Neural cell (in vitro differentiated cells): ENCODE measurements around the gene KRT2. TPM values are rescaled to one million over a fixed set of nuclear protein-coding genes. Genes with fewer than 3 reads are reported as not detected.

Source experiments
- H2AFZ ChIP-seq: fragments of 200-600, 300-800 bp; sonication (generic), shearing (Covaris generic); 2 replicates; pipeline ENCODE4 v1.6.0; 2014; ENCODE audit warnings: low read depth, mild to moderate bottlenecking, antibody characterized with exemption, low read length, moderate library complexity
- H3F3A ChIP-seq: fragments of 200-600 bp; shearing (Covaris generic); 2 replicates; pipeline ENCODE4 v1.6.1; 2016; ENCODE audit warnings: mild to moderate bottlenecking, moderate library complexity, mixed read lengths, antibody characterized with exemption, low read length; ENCODE audit not compliant: insufficient read depth, poor library complexity, severe bottlenecking
- H3K27ac ChIP-seq: fragments of 200-600, 300-800 bp; sonication (generic), shearing (Covaris generic); 2 replicates; pipeline ENCODE4 v1.5.1; 2014; ENCODE audit warnings: mild to moderate bottlenecking, low read length, moderate library complexity
- H3K27me3 ChIP-seq: fragments of 300-800, 200-600 bp; sonication (generic), shearing (Covaris generic); 2 replicates; pipeline ENCODE4 v1.6.0; 2014; ENCODE audit warnings: mild to moderate bottlenecking, low read depth, low read length, moderate library complexity; ENCODE audit not compliant: insufficient read depth
- H3K36me3 ChIP-seq: fragments of 300-800, 200-600 bp; sonication (generic), shearing (Covaris generic); 2 replicates; pipeline ENCODE4 v1.5.1; 2014; ENCODE audit warnings: mild to moderate bottlenecking, antibody characterized with exemption, low read length, moderate library complexity; ENCODE audit not compliant: insufficient read depth
- H3K4me2 ChIP-seq: fragments of 300-800, 200-600 bp; sonication (generic), shearing (Covaris generic); 2 replicates; pipeline ENCODE4 v1.6.0; 2014; ENCODE audit warnings: mild to moderate bottlenecking, low read length
- H3K4me3 ChIP-seq: fragments of 300-800, 200-600 bp; sonication (generic), shearing (Covaris generic); 2 replicates; pipeline ENCODE4 v1.5.1; 2014; ENCODE audit warnings: mild to moderate bottlenecking, low read length, moderate library complexity
- H3K79me2 ChIP-seq: fragments of 200-600 bp; shearing (Covaris generic); replicated peaks from 2 replicates; pipeline ENCODE4 v1.6.0; 2014; ENCODE audit warnings: mild to moderate bottlenecking, low read length, moderate library complexity; ENCODE audit not compliant: insufficient read depth
- H3K9ac ChIP-seq: fragments of 300-800, 200-600 bp; sonication (generic), shearing (Covaris generic); 2 replicates; pipeline ENCODE4 v1.6.1; 2016; ENCODE audit warnings: mild to moderate bottlenecking, low read length, mixed read lengths
- H3K9me2 ChIP-seq: fragments of 200-600 bp; shearing (Covaris generic); 2 replicates; pipeline ENCODE4 v1.6.1; 2016; ENCODE audit warnings: mild to moderate bottlenecking, low read length, mixed read lengths; ENCODE audit not compliant: insufficient read depth
- H3K9me3 ChIP-seq: fragments of 200-600, 300-800 bp; sonication (generic), shearing (Covaris generic); 2 replicates; pipeline ENCODE4 v1.6.1; 2016; ENCODE audit warnings: mild to moderate bottlenecking, mixed run types, low read length, moderate library complexity, mixed read lengths
- H4K20me1 ChIP-seq: fragments of 200-600 bp; shearing (Covaris generic); 2 replicates; pipeline ENCODE4 v1.6.1; 2016; ENCODE audit warnings: mild to moderate bottlenecking, mixed run types; ENCODE audit not compliant: insufficient read depth
- EP300 ChIP-seq: fragments of 450-650 bp; conservative IDR thresholded peaks from 2 replicates; pipeline ENCODE4 v1.6.1; 2014; ENCODE audit warnings: antibody characterized with exemption, mild to moderate bottlenecking, moderate library complexity; ENCODE audit not compliant: poor library complexity, severe bottlenecking
- EZH2 ChIP-seq: fragments of 200-600, 300-800 bp; shearing (Covaris generic), sonication (generic); IDR thresholded peaks from 2 replicates; pipeline ENCODE4 v1.6.1; 2014; ENCODE audit warnings: antibody characterized with exemption, low read length, borderline replicate concordance, mild to moderate bottlenecking; ENCODE audit not compliant: insufficient read depth, poor library complexity, severe bottlenecking
- MXI1 ChIP-seq: fragments of 450-650 bp; conservative IDR thresholded peaks from 2 replicates; pipeline ENCODE4 v1.6.1; 2014; ENCODE audit warnings: antibody characterized with exemption, mild to moderate bottlenecking; ENCODE audit not compliant: poor library complexity, severe bottlenecking
- POLR2AphosphoS5 ChIP-seq: IDR thresholded peaks from 2 replicates; pipeline ENCODE4 v1.6.1; 2012
- RAD21 ChIP-seq: fragments of 450-650 bp; conservative IDR thresholded peaks from 2 replicates; pipeline ENCODE4 v1.6.1; 2014; ENCODE audit warnings: antibody characterized with exemption, mild to moderate bottlenecking, moderate library complexity
- SMC3 ChIP-seq: fragments of 450-650 bp; conservative IDR thresholded peaks from 2 replicates; pipeline ENCODE4 v1.6.1; 2014; ENCODE audit warnings: antibody characterized with exemption, mild to moderate bottlenecking, moderate library complexity; ENCODE audit not compliant: poor library complexity
- TAF1 ChIP-seq: IDR thresholded peaks from 2 replicates; pipeline ENCODE4 v1.6.1; 2012; ENCODE audit warnings: low read depth
- polyA plus RNA-seq: library from polyadenylated mRNA; depleted of rRNA; stranded (reverse); fragments of >200 nt; gene quantifications from 2 replicates; pipeline ENCODE4 v1.2.3, GENCODE V29; 2014
- TF ChIP-seq, protein P1 (sequence below): IDR thresholded peaks from 2 replicates; pipeline ENCODE4 v1.6.1; 2012; ENCODE audit warnings: borderline replicate concordance
- TF ChIP-seq, protein P2 (sequence below): fragments of 450-650 bp; IDR thresholded peaks from 2 replicates; pipeline ENCODE4 v1.5.1; 2014; ENCODE audit warnings: antibody characterized with exemption, mild to moderate bottlenecking, moderate library complexity; ENCODE audit not compliant: poor library complexity, severe bottlenecking

Gene KRT2
- polyA plus RNA-seq, 1 donor from 2014 or later, result not detected

DNA sequence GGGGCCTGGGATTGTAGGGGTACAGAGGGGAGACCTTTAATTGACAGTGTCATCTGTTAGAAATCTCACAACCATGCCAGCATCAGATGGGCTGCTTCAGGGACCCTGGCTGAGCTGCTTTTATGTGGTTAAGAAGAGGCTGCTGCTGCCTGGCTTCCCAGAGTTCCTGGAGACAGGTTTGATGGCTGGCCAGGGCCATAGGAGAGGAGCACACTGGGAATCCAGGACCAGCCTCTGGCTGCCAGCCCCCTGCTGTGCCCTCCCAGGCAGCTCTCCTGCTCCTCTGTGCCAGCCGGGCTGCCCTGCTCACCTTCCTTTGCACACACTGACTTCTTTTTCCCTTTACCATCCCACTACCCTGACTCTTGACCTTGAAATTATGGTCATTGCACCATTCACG, 33.1 kb downstream of the KRT2 start:
- H3K9ac ChIP-seq, result no peak overlapping the region
- no peaks in the 10 kb centered on the region for H3F3A ChIP-seq
- H4K20me1 ChIP-seq, result no peaks in the 10 kb centered on the region
- no peaks in the 10 kb centered on the region for H3K27me3 ChIP-seq
- H3K9me3 ChIP-seq, result no peaks in the 10 kb centered on the region
- H3K36me3 ChIP-seq, result no peaks in the 10 kb centered on the region
- no peak overlapping the region for H3K27ac ChIP-seq
- no peaks in the 10 kb centered on the region for H3K9me2 ChIP-seq
- no peaks in the 10 kb centered on the region for H3K79me2 ChIP-seq
- no peak overlapping the region for H3K4me2 ChIP-seq
- no peak for TF ChIP-seq SMC3
- no peak for TF ChIP-seq RAD21
- no peak for TF ChIP-seq EZH2
- TF ChIP-seq EP300, result no peak
- TF ChIP-seq, protein P1, sequence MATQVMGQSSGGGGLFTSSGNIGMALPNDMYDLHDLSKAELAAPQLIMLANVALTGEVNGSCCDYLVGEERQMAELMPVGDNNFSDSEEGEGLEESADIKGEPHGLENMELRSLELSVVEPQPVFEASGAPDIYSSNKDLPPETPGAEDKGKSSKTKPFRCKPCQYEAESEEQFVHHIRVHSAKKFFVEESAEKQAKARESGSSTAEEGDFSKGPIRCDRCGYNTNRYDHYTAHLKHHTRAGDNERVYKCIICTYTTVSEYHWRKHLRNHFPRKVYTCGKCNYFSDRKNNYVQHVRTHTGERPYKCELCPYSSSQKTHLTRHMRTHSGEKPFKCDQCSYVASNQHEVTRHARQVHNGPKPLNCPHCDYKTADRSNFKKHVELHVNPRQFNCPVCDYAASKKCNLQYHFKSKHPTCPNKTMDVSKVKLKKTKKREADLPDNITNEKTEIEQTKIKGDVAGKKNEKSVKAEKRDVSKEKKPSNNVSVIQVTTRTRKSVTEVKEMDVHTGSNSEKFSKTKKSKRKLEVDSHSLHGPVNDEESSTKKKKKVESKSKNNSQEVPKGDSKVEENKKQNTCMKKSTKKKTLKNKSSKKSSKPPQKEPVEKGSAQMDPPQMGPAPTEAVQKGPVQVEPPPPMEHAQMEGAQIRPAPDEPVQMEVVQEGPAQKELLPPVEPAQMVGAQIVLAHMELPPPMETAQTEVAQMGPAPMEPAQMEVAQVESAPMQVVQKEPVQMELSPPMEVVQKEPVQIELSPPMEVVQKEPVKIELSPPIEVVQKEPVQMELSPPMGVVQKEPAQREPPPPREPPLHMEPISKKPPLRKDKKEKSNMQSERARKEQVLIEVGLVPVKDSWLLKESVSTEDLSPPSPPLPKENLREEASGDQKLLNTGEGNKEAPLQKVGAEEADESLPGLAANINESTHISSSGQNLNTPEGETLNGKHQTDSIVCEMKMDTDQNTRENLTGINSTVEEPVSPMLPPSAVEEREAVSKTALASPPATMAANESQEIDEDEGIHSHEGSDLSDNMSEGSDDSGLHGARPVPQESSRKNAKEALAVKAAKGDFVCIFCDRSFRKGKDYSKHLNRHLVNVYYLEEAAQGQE, result no peak
- no peak for TF ChIP-seq MXI1
- TF ChIP-seq TAF1, result no peak
- TF ChIP-seq, protein P2, sequence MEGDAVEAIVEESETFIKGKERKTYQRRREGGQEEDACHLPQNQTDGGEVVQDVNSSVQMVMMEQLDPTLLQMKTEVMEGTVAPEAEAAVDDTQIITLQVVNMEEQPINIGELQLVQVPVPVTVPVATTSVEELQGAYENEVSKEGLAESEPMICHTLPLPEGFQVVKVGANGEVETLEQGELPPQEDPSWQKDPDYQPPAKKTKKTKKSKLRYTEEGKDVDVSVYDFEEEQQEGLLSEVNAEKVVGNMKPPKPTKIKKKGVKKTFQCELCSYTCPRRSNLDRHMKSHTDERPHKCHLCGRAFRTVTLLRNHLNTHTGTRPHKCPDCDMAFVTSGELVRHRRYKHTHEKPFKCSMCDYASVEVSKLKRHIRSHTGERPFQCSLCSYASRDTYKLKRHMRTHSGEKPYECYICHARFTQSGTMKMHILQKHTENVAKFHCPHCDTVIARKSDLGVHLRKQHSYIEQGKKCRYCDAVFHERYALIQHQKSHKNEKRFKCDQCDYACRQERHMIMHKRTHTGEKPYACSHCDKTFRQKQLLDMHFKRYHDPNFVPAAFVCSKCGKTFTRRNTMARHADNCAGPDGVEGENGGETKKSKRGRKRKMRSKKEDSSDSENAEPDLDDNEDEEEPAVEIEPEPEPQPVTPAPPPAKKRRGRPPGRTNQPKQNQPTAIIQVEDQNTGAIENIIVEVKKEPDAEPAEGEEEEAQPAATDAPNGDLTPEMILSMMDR, result no peak
- no peak overlapping the region for H3K4me3 ChIP-seq
- no peak overlapping the region for H2AFZ ChIP-seq

DNA sequence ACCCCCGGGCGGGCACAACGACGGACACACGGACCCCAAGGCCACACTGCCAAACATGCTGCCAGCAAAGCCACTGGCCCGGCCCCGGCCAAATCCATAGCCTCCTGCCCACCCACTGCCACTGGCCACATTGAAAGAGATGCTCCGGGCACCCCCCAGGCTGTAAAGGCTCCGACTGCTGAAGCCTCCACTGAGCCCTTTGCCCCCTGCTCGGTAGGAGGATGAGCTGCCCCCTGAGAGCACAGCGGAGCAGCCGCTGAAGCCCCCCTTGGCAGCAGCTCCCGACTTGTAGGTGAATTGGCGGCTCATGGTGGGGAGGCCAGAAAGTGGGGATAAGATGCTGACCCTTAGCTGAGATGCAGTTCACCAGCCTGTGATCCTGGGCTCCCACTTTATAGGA, 33.8 kb downstream of the KRT2 start, which contains the start of gene KRT73:
Gene KRT73 (minus strand): TSS at position 344 of the 400 bp plus-strand sequence. CDS start 35 bp downstream, at position 309.
- Histone ChIP-seq H3K27me3 (no peaks in the 10 kb centered on the region), H3K9me2 (no peaks in the 10 kb centered on the region), H3K27ac (no peak within 1 kb of the TSS), H3K9ac (no peak within 1 kb of the TSS), H3F3A (no peaks in the 10 kb centered on the region), H3K79me2 (no peaks in the 10 kb centered on the region), H3K36me3 (no peaks in the 10 kb centered on the region), H2AFZ (no peak within 1 kb of the TSS), H3K4me3 (no peak within 1 kb of the TSS), H3K4me2 (no peak within 1 kb of the TSS), H4K20me1 (no peaks in the 10 kb centered on the region), H3K9me3 (no peaks in the 10 kb centered on the region)
- TF ChIP-seq, protein P1, result no peak
- TF ChIP-seq, protein P2, result no peak
- TF ChIP-seq POLR2AphosphoS5, result no peak
- no peak for TF ChIP-seq TAF1
- no peak for TF ChIP-seq EZH2
- TF ChIP-seq SMC3, result no peak
- no peak for TF ChIP-seq EP300
- no peak for TF ChIP-seq RAD21
- no peak for TF ChIP-seq MXI1
